ENCODE results near the gene ADGRV1. TPM values are rescaled to one million over a fixed set of nuclear protein-coding genes. Genes with fewer than 3 reads are reported as not detected.

Gene ADGRV1
- total and polyA plus RNA-seq, 3 donors from 2014 or later: 10.8 to 18.0 (median 12.6) TPM

DNA sequence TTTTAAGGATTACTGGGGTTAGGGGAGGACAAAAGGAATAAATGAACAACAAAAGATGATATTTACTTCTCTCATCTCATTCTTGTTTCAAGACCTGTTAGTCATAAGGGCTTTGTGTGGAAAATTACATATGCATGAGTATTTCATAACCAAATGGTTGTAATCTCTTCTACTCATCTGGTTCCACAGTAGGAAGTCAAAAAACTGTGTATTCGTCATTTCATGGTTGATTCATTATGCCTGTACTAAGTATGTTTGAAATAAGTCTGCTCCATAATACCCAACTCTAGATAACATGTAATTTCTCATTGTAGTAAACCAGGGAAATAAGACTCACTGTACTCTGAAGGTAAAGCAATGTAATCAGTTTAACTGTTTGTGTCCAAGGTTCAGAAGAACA lies 611.7 kb downstream of the ADGRV1 start:
- H3K4me3 ChIP-seq: no peak overlapping the region
- no peak for TF ChIP-seq POLR2A (IDR thresholded peaks at IDR 0.05)
- TF ChIP-seq, protein P1, sequence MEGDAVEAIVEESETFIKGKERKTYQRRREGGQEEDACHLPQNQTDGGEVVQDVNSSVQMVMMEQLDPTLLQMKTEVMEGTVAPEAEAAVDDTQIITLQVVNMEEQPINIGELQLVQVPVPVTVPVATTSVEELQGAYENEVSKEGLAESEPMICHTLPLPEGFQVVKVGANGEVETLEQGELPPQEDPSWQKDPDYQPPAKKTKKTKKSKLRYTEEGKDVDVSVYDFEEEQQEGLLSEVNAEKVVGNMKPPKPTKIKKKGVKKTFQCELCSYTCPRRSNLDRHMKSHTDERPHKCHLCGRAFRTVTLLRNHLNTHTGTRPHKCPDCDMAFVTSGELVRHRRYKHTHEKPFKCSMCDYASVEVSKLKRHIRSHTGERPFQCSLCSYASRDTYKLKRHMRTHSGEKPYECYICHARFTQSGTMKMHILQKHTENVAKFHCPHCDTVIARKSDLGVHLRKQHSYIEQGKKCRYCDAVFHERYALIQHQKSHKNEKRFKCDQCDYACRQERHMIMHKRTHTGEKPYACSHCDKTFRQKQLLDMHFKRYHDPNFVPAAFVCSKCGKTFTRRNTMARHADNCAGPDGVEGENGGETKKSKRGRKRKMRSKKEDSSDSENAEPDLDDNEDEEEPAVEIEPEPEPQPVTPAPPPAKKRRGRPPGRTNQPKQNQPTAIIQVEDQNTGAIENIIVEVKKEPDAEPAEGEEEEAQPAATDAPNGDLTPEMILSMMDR (IDR thresholded peaks at IDR 0.05): no peak
- H3K36me3 ChIP-seq (ENCODE audit: low read depth, missing control alignments): no peaks in the 10 kb centered on the region
- no peaks in the 10 kb centered on the region for H3K9me3 ChIP-seq
- no peak for DNase-seq
- intact Hi-C loops (cut with DNase I; ENCODE audit: low total_unique reads): no loop called here
- no peak overlapping the region for H3K27ac ChIP-seq
- 0 to 50% methylated on average over 1 of the region's 1 CpG for WGBS, 2 donors
- no peaks in the 10 kb centered on the region for H3K27me3 ChIP-seq
- no peaks in the 10 kb centered on the region for H3K4me1 ChIP-seq

DNA sequence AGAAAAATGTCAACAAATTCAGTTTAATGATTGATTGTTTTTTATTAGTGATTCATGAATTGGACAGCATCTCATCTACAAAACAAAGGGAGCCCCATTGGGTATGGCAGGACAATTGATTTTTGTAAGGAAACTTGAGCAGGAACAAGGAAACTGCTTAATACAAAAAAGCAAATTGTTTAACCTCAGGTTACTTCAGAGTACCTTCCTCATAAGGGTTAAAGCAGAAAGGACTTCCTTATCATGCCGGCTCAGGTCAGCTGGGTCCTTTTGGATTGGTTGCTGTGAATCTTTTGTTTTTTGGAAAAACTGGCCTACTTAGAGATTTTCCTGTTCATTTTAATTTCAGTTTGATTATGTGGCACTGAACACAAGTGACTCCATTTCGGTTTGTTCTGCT lies 612.7 kb downstream of the ADGRV1 start:
- Histone ChIP-seq H3K9me3 (no peaks in the 10 kb centered on the region), H3K27me3 (no peaks in the 10 kb centered on the region), H3K4me3 (no peak overlapping the region), H3K27ac (no peak overlapping the region), H3K36me3 (ENCODE audit: low read depth, missing control alignments) (no peaks in the 10 kb centered on the region), H3K4me1 (no peaks in the 10 kb centered on the region)
- TF ChIP-seq, protein P1 (IDR thresholded peaks at IDR 0.05): no peak
- no peak for TF ChIP-seq POLR2A (IDR thresholded peaks at IDR 0.05)
- 80 to 81% methylated on average over 2 of the region's 2 CpGs for whole genome bisulfite sequencing, 2 donors
- intact Hi-C loops (cut with DNase I; ENCODE audit: low total_unique reads): no loop called here
- DNase-seq: no peak

DNA sequence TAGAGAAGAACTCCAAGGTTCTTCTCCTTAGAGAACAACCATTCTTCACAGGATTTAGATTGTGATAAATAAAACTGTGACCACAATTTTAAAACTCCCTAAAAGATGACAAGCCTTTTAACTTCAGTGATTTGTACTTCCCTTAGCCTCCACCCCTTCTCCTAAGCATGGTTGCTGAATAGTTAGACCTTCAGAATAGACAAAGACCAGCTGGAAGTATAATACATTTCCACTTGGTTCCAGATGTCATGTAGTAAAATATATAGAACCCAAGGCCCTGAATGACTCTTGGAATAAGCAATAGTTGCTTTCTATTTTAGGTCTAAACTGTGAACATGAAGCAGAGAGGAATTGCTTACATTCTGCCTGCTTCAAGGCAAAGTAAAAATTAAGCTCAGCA lies 615.8 kb downstream of the ADGRV1 start:
- Histone ChIP-seq H3K9me3 (no peaks in the 10 kb centered on the region), H3K27ac (no peak overlapping the region), H3K4me3 (no peak overlapping the region), H3K4me1 (peaks cover 4% of the 10 kb centered on the region), H3K36me3 (ENCODE audit: low read depth, missing control alignments) (no peaks in the 10 kb centered on the region), H3K27me3 (no peaks in the 10 kb centered on the region)
- TF ChIP-seq POLR2A (IDR thresholded peaks at IDR 0.05): no peak
- TF ChIP-seq, protein P1 (IDR thresholded peaks at IDR 0.05): no peak
- intact Hi-C loops (cut with DNase I; ENCODE audit: low total_unique reads): no loop called here
- no peak for DNase-seq

DNA sequence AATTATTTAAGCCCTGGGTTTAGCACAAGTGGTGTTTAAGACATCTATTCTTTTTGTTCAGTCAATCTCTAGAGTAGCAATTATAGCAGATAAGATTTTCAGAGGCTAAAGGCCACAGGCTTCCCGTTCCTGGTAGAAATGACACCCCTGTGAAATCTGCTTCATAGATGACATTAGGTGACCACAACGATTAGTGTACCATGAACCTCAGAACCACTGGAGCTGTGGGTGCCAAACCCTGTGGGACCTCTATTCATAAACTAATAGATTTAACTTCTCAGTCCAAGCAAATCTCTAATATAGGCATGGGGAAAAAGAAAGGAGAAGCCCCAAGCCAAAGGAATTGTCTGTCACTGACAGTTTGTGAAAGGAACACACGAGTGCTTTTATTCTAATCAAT lies 617.1 kb downstream of the ADGRV1 start:
- Histone ChIP-seq H3K27ac (no peak overlapping the region), H3K4me1 (peaks cover 4% of the 10 kb centered on the region), H3K27me3 (no peaks in the 10 kb centered on the region), H3K36me3 (ENCODE audit: low read depth, missing control alignments) (no peaks in the 10 kb centered on the region), H3K9me3 (no peaks in the 10 kb centered on the region), H3K4me3 (no peak overlapping the region)
- WGBS, 2 donors: 64 to 77% methylated on average over 3 of the region's 3 CpGs
- intact Hi-C loops (cut with DNase I; ENCODE audit: low total_unique reads): no loop called here
- DNase-seq: no peak
- TF ChIP-seq POLR2A (IDR thresholded peaks at IDR 0.05): no peak
- TF ChIP-seq, protein P1 (IDR thresholded peaks at IDR 0.05): no peak

DNA sequence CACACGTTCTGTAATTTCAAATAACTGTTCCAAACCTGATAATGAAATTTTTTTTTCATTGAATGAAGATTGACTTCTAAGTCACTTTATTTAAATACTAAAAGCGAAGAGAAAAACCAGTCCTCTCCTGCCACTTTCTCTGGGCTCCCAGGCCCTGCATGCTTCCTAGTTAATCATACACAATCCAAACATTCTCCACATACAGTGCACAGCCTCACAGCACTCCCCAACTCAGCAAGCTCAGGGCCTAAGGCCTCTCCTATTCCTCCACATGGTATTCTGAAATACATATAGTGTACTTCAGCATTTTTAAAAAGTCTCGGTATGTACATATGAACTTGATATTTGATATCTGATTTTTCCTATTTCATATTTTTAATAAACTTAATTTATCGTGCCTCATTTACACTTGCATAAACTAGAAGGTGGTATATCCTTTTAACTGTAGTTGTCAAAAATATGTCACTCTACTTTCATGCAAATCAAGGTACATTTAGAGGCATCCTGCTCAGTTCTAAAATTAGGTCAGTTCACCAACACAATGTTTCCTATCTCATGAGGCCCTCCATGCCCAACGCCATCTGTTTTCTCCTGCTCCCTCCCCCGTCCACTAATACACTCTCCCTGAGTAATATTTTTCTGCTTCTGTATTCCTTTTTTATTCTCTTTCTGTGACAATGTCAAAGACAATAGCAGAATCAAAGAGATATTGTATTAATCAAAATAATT lies 617.9 kb downstream of the ADGRV1 start:
- H3K9me3 ChIP-seq: no peaks in the 10 kb centered on the region
- H3K4me1 ChIP-seq: peaks cover 4% of the 10 kb centered on the region
- intact Hi-C loops (cut with DNase I; ENCODE audit: low total_unique reads): no loop called here
- no peak for DNase-seq
- H3K27ac ChIP-seq: no peak overlapping the region
- H3K27me3 ChIP-seq: no peaks in the 10 kb centered on the region
- WGBS, 2 donors: 71 to 75% methylated on average over 6 of the region's 6 CpGs
- no peaks in the 10 kb centered on the region for H3K36me3 ChIP-seq (ENCODE audit: low read depth, missing control alignments)
- no peak overlapping the region for H3K4me3 ChIP-seq
- TF ChIP-seq POLR2A (IDR thresholded peaks at IDR 0.05): no peak
- TF ChIP-seq, protein P1 (IDR thresholded peaks at IDR 0.05): no peak
